RWPE2 (cell line): ENCODE results near the gene TMEM131L.

Experiments
- ATAC-seq: fragments of 200-7000 bp; cut with Tn5 transposase; 3 replicates; pipeline ENCODE4 v1.9.1; 2021; ENCODE audit warnings: low read depth
- DNase-seq: peaks from one replicate; pipeline ENCODE4 v3.0.0-alpha.2; 2020; ENCODE audit warnings: low spot score
- H3K27ac ChIP-seq: fragments of 450-650 bp; 2 replicates; pipeline ENCODE4 v1.5.1; 2017; ENCODE audit warnings: mild to moderate bottlenecking; ENCODE audit not compliant: poor library complexity, severe bottlenecking
- H3K27me3 ChIP-seq: fragments of 250-450 bp; sonication (Bioruptor Pico); 2 replicates; pipeline ENCODE4 v1.5.1; 2021; ENCODE audit warnings: mild to moderate bottlenecking, moderate library complexity; ENCODE audit not compliant: insufficient read depth, poor library complexity, severe bottlenecking
- H3K36me3 ChIP-seq: fragments of 250-450 bp; sonication (Bioruptor Pico); 2 replicates; pipeline ENCODE4 v1.5.1; 2020; ENCODE audit warnings: low read depth, mild to moderate bottlenecking, moderate library complexity
- H3K4me1 ChIP-seq: fragments of 250-450 bp; sonication (Bioruptor Pico); 2 replicates; pipeline ENCODE4 v1.5.1; 2021; ENCODE audit warnings: mild to moderate bottlenecking, moderate library complexity; ENCODE audit not compliant: insufficient read depth, poor library complexity, severe bottlenecking
- H3K4me3 ChIP-seq: fragments of 250-450 bp; sonication (Bioruptor Pico); 2 replicates; pipeline ENCODE4 v1.5.1; 2021; ENCODE audit warnings: mild to moderate bottlenecking, moderate library complexity; ENCODE audit not compliant: severe bottlenecking
- H3K9me3 ChIP-seq: fragments of 250-450 bp; sonication (Bioruptor Pico); 2 replicates; pipeline ENCODE4 v1.5.1; 2021; ENCODE audit warnings: mild to moderate bottlenecking, moderate library complexity; ENCODE audit not compliant: severe bottlenecking
- TF ChIP-seq, protein P1 (sequence below): fragments of 450-650 bp; IDR thresholded peaks from one replicate; pipeline ENCODE4 v1.5.1; 2017; ENCODE audit warnings: mild to moderate bottlenecking, moderate library complexity; ENCODE audit not compliant: poor library complexity, severe bottlenecking

The TMEM131L gene

DNA sequence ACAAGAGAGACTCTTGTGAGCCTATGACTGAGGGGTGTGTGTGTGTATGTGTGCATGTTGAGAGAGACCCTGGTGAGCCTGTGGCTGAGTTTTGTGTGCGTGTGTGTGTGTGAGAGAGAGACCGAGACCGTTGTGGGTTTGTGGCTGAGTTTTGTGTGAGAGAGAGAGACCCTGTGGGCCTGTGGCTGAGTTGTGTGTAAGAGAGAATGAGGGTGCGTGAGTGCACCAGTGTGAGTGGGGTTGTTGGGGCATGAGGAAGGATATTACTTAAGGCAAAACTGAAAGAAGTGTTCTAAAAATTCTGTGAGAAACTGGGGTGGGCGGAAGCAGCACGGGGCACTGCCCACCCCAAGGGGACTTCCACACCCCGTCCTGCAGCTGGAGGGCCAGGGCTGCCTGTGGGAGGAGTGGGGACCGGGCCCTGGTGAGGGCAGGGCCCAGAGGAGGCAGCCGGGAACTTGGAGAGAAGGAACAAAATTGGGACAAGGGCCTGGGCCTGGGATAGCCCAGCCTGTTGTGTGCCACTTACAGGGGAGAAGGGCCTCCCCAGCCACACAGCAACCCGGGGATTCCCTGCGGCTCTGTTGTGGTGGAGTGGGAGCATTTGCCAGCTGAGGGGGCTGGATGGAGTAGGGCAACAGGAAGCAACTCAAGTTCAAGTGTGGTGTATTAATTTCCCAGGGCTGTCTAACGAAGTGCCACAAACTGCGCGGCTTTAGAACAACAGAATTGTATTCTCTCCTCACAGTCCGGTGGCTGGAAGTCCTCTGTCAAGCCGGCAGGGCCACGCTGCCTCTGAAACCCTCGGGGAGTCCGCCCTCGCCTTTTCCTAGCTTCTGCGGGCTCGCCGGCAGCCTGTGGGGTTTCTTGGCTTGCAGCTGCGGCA is 22.1 kb downstream of the TMEM131L start:
- peak overlapping the region; percentile 88 for H3K27ac ChIP-seq
- H3K4me3 ChIP-seq, result no peak overlapping the region

DNA sequence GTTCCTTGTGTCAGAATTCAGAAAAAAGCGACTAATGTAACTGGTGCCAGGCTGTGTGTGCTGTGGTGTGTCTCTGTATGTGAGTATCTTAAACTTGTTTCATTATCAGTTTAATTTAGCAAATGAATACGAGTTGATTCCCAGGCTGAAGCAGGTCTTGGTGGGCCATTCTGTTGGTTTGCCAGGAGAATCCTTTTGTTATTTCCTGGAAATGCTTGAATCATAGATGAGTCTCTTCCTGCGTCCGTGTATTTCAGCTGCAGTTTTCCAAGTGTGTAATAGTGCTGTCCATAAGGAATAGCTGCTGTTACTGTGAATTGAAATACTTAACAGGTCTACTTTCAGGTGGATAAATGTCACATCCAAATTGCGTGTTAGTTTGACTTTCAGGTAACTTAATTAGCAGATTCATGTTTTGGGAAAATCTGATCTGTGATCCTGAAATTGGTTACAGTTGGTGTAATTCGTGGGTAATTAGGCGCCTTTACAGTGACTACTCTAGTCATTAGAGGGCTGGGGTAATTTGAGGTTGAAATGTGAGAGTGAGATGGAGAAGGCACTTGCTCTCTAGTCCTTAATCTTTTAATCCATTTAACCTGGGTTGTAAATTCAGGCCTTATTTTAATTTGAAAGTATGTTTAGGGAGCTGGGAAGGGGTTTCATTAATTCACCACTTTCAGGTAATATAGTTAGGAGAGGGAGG is 23.8 kb downstream of the TMEM131L start:
- ATAC-seq (no peak), DNase-seq (no peak)
- H3K27ac ChIP-seq, result peak overlapping the region; percentile 88
- TF ChIP-seq, protein P1, sequence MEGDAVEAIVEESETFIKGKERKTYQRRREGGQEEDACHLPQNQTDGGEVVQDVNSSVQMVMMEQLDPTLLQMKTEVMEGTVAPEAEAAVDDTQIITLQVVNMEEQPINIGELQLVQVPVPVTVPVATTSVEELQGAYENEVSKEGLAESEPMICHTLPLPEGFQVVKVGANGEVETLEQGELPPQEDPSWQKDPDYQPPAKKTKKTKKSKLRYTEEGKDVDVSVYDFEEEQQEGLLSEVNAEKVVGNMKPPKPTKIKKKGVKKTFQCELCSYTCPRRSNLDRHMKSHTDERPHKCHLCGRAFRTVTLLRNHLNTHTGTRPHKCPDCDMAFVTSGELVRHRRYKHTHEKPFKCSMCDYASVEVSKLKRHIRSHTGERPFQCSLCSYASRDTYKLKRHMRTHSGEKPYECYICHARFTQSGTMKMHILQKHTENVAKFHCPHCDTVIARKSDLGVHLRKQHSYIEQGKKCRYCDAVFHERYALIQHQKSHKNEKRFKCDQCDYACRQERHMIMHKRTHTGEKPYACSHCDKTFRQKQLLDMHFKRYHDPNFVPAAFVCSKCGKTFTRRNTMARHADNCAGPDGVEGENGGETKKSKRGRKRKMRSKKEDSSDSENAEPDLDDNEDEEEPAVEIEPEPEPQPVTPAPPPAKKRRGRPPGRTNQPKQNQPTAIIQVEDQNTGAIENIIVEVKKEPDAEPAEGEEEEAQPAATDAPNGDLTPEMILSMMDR, result no peak
- H3K9me3 ChIP-seq, result no peaks in the 10 kb centered on the region
- peaks cover 33% of the 10 kb centered on the region for H3K4me1 ChIP-seq
- H3K27me3 ChIP-seq, result no peaks in the 10 kb centered on the region
- H3K4me3 ChIP-seq, result no peak overlapping the region
- no peaks in the 10 kb centered on the region for H3K36me3 ChIP-seq

More for the DNA sequence above, 22.1 kb downstream of the TMEM131L start:
- ATAC-seq (no peak), DNase-seq (no peak)
- H3K9me3 ChIP-seq, result no peaks in the 10 kb centered on the region
- no peaks in the 10 kb centered on the region for H3K27me3 ChIP-seq
- H3K36me3 ChIP-seq, result no peaks in the 10 kb centered on the region
- TF ChIP-seq, protein P1, result no peak
- peaks cover 32% of the 10 kb centered on the region for H3K4me1 ChIP-seq

GRCh38 chr4:153490985-153491483 is 24.9 kb downstream of the TMEM131L start:
- H3K9me3 ChIP-seq, result no peaks in the 10 kb centered on the region
- no peak for DNase-seq
- no peak overlapping the region for H3K4me3 ChIP-seq
- peaks cover 34% of the 10 kb centered on the region for H3K4me1 ChIP-seq
- H3K27me3 ChIP-seq, result no peaks in the 10 kb centered on the region
- TF ChIP-seq, protein P1, result no peak
- H3K27ac ChIP-seq, result no peak overlapping the region
- ATAC-seq, result no peak
- no peaks in the 10 kb centered on the region for H3K36me3 ChIP-seq

DNA sequence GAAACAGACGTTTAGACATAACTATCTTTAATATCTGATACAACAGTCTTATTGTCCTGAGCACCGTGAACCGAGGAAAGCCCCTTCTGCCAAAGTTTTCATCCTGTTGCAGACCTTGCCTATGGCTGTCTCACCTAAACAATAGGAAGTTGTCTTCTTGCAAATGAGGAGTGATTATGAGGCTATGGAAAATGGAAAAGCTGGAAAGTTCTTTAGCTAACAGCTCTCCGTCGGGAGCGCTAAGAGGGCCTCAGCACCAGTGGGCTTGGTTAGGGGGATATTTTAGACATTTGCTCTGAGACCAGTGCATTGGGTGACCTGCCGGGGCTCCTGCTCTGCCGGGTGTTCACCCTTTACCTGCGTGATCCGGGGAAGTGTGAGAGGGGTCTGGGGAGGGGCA is 28.4 kb downstream of the TMEM131L start:
- Histone ChIP-seq H3K4me3 (no peak overlapping the region), H3K27me3 (no peaks in the 10 kb centered on the region), H3K9me3 (no peaks in the 10 kb centered on the region), H3K27ac (peak overlapping the region; percentile 85), H3K4me1 (peaks cover 29% of the 10 kb centered on the region), H3K36me3 (no peaks in the 10 kb centered on the region)
- TF ChIP-seq, protein P1, result no peak
- no peak for ATAC-seq
- no peak for DNase-seq
